LHCN-M2 (cell line): ENCODE results near the gene ZNF438. TPM values are rescaled to one million over a fixed set of nuclear protein-coding genes. Genes with fewer than 3 reads are reported as not detected.
A peak's percentile ranks its signal among the peaks of the same experiment; 100 is the strongest.

Experiments
- DNase-seq: peaks from one replicate; pipeline ENCODE4 v3.0.0-alpha.2; 2012; ENCODE audit warnings: low read depth
- total RNA-seq: library from RNA; depleted of rRNA; stranded (reverse); fragments of >200 nt; gene quantifications from 2 replicates; pipeline ENCODE4 v1.2.3, GENCODE V29; 2014

Gene ZNF438
- total RNA-seq, 1 experiment from 2014 or later: 5.1 TPM

- DNase-seq: no peak
Observed at GRCh38 chr10:30883751-30884150, 147.9 kb downstream of the ZNF438 start.

DNA sequence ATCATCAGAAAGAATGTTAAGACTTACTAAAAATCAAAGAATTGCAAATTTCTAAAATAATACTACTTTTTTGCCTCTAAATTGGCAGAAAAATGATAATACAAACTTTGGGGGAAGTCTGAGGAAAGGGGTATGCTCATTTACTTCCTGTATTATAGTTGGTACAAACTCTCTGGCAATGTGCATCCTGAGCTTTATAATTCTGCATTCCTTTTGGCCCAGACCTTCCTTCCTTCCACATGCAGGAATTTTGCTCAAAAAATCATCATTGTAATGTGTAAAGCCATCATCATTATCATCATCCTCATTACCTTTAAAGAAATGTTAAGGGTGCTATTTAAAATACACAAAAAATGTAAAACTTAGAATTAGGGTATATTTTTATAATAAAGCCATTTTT, 148.5 kb downstream of the ZNF438 start:
- DNase-seq: no peak

DNA sequence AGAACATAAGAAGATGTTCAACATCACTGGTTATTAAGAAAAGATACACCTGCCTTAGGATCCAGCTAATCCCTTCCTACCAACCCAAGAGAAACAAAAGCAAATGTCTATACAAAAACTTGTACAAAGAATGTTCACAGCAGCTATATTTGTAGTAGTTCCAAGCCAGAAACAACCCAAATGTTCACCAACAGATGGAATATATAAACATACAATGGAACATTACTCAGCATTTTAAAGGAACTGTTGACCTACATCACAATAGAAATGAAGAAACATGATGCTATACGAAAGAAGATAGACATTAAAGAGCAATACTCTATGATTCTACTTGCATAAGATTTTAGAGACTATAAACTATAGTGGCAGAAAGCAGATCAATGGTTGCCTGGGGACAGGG, 149.4 kb downstream of the ZNF438 start:
- DNase-seq: no peak

DNA sequence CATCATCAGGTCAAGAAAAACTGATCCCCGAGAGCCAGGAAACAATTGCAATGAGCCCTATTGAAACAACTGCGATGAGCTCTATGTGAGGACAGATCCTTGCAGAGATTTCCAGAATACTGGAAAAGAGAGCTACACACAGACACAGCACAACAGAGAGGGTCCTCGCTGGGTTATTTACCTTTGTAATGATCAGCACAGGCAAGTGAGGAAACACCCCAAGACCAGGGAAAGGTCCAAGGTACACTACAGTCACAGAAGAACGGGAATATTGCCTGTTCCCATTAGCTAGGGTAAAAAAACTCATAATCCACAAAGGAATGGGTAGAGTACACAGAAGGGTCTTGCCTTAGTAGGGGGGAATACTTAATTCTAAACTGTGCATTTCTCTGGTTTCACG, 152.7 kb downstream of the ZNF438 start:
- no peak for DNase-seq

DNA sequence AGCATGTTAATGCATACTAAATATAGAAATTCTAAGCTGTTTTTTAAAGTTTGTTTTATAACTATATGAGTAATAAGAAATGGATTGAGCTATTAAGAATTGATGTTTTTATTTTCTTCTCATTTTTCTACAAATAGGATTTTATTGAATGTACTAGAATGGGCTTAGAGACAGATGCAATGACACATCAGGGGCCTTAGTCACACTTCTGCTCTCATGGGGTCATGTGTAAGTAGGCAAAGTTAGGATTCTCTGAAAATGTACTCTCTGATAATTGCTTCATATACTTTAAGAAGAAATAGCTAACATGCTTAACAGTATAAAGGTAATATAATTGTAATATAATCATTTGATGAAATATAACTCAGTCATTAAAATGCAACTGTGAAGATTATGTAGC, 154.6 kb downstream of the ZNF438 start:
- peak; percentile 77 for DNase-seq

- peak; percentile 57 for DNase-seq
Observed at GRCh38 chr10:30873411-30873810, 158.3 kb downstream of the ZNF438 start.

GRCh38 chr10:30870896-30871295, 160.8 kb downstream of the ZNF438 start:
- peak; percentile 78 for DNase-seq

DNA sequence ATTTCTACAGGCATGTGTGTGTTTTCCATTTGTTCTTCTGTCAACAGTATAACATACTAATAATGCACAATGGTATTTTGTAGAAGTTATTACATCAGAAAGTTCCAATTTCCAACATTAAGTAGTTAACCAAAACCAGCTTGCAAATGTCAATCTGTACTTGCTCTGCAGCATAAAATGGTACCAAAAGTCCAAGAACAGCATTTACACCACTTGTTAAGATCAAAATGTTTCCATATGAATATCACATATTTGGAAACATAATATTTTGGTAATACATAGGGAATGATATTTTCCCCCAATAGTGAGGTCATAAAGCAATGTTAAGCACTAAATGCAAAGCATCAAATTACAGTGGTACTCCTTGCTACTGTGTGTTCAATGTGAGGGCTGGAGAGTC, 162.1 kb downstream of the ZNF438 start:
- no peak for DNase-seq

- DNase-seq: no peak
Observed at GRCh38 chr10:30868611-30869010, 163.1 kb downstream of the ZNF438 start.

- DNase-seq: no peak
Observed at GRCh38 chr10:30866896-30867295, 164.8 kb downstream of the ZNF438 start.

DNA sequence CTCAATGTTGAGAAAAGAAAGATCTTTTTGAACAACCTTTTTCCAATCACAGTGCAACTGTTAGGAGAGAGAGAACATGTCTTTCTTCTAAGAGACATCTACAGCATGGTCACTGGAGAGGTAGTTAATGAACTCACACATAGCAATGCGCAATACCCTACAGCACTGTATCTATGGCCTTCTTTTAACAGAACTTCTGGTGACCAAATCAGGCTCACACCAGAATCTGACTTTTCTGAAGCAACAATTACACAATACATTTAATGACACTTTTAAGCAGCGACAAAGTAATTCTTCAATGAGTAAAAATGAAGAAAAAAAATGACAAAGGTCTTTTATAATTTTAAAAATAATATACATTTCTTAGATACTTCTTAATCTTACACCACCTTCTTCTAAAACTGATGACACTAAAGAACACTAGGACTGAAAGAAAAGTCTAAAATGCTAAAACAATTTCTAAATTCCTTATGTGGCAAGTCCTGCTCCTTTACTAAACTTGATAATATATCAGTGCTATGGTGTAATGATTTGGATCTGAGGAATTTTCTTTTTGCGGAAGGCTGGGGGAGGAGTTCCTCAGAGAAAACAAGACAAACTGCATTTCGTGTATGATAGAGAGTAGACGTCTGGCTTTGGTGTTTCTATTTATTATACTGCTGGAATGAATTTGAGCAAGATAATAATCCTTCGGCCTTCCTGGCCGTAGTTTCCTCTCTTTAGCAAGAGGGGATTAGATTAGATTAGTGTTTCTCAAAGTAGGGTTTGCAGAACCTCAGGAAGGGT, 166.3 kb downstream of the ZNF438 start:
- no peak for DNase-seq

DNA sequence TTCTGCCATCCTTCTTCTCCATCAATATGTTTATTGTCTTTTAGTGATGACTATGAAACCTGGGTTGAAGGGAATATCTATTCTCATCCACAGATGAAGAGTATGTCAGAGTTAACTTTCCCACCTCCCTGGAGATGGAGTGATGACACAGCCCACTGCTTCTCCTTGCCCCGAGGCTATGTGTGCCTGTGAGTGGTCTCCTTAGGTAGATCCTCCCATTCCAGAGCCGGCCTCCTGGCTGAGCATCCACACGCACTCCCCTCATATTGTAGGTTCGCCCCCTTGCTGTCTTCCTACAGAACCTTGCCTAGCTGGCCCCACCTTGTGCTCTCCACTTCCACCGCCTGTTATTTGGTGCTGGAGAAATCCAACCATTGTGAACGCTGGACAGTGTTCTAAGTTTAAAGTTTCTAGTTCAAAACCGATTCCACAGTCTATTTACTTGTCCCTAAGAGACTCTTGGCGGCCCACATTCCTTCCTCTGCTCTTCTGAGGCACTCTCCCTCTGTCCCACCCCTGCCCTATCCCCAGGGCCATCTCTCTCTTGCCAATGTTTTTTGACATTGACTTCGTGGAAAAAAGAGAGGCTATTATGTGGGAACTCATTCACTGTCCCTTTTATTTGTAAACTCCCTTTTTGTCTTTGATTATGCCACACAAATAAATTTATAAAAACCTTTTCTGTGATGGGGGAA, 168.0 kb downstream of the ZNF438 start:
- no peak for DNase-seq

DNA sequence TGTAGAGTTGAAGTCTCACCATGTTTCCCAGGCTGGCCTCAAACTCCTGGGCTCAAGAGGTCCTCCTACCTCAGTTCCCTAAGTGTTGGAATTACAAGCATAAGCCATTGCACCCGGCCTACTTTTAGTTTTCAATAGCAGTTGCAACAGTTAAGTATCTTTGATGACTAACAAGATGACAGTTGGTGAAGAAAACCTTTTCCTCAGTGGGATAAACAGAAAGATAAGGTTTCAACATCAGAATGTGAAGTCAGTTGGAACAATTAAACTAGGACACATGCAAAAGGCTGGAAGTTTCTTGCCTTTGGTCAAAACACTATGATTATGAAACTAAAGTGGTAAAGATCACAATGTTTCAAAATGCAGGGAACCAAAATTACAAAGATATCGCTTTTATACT, 169.2 kb downstream of the ZNF438 start:
- DNase-seq: peak; percentile 94

GRCh38 chr10:30861976-30862375, 169.7 kb downstream of the ZNF438 start:
- no peak for DNase-seq

DNA sequence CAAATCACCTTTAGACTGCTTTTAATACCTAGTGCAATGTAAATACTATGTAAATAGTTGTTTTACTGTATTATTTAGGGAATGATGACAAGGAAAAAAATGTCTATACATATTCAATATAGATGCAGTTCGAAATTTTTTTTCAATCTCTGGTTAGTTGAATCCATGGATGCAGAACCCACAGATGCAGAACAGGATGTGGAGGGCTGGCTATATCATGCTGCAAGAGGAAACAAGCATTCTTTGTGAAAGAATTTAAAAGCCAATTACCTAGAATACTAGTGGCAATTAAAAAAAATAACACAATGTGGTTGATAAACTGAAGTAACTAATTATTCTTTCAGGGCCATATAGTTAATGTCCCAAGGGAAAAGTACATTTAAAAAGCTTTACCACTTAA, 170.4 kb downstream of the ZNF438 start:
- no peak for DNase-seq

DNA sequence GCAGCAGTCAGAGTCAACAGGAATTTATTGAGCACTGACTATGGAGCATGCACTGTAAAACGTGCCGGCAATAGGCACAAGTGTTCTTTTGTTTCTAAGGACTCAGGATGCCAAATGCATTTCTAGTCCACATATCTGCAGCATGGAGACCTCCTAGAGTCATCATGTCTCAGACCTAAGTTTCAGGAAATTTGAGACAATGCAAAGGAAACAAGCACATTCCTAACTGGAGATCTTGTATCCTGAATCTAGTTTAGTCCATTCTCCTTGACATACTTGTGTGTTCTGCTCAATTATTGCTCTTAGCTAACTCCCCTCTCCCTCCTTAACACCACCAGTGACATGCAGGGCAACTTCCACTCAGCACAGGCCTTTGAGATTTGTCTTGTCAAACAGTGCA, 173.2 kb downstream of the ZNF438 start:
- DNase-seq: no peak

DNA sequence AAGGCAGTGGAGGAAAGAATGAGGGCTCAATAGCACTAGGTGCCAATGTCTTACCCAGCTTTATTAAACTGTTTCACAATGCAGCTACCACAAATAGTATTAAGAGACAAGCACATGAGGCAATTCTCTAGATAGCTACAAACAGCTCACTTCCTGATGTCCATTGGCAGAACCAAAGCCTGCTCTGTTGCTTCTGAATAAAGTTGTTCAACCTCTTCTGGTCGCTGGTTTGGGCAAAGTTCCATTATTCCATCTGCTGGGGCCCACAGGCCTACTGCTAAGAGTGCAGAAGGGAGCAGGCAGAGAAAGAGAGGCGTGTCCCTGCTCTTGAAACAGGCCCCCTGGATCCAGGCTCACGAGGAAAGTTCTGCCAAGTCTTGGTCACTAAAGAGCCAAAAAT, 173.9 kb downstream of the ZNF438 start:
- peak; percentile 62 for DNase-seq

DNA sequence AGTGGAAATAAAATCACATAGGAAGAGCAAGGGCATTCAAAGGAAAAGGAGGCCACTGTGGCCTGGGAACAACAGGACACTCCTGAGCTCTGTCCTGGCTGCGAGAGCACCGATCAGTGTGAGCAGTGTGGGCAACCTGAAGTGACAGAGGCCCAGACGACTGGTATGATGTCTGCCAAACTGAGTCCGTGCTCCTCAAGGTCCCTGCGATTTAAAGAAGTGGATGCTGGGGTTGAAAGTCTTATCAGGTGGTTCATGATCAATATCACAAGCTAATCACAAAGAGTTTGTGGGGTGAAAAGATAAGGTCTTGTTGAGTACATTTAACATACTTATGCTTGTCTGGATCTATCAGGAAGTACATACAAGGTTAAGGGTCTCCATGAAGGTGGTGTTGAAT, 176.5 kb downstream of the ZNF438 start:
- DNase-seq: no peak

- no peak for DNase-seq
Observed at GRCh38 chr10:30854656-30855055, 177.0 kb downstream of the ZNF438 start.

- DNase-seq: no peak
Observed at GRCh38 chr10:30853066-30853465, 178.6 kb downstream of the ZNF438 start.

DNA sequence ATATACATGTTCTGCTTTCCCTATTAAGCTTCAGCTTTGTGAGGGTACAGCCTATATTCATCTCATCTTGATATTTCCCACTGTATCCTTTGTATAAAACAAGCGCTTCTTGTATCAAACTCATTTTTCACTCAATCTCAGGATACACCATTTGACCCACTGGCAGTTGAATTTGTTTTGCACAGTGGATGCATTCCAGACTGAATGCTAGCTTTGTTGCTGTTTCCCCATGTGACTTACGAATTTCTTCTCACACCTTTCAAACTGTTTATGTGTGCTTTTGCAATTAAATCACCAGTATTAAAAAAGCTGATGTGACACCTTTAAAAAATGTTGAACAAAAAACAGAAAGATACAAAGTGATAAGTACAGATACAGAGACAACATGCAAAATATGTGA, 180.9 kb downstream of the ZNF438 start:
- no peak for DNase-seq

- DNase-seq: no peak
Observed at GRCh38 chr10:30849231-30850035, 182.2 kb downstream of the ZNF438 start.
